Spleen (tissue), 7 donors: ENCODE results near the gene PEAK3.
A peak's percentile ranks its signal among the peaks of the same experiment; 100 is the strongest.

Source experiments
- POLR2AphosphoS5 ChIP-seq, 3 donors: sonication (generic); formaldehyde crosslinking; IDR thresholded peaks; one replicate each; pipeline ENCODE4 v1.5.1; 2017; ENCODE audit warnings: antibody characterized with exemption in 3 of 3
- TF ChIP-seq, protein P1 (sequence below), 11 experiments: fragments of 200-600 bp in 7 of 11; fragments of 450-650 bp in 4 of 11; sonication (generic) in 4 of 11; IDR thresholded peaks in 8 of 11; conservative IDR thresholded peaks in 3 of 11; 1 replicate in 7 of 11; 2 replicates in 4 of 11; pipeline versions ENCODE4 v1.4.0 to v1.8.0; 2016 to 2021; ENCODE audit warnings: antibody characterized with exemption in 11 of 11, inconsistent platforms in 4 of 11, mild to moderate bottlenecking in 1 of 11
- donor health status: DM: no; HTN: no; CAD: no; lungs with moderate emphysema.
- donor health status: DM: no; HTN: no; CAD: no.
- donor health status: DM: no; HTN: no; CAD: no.

DNA sequence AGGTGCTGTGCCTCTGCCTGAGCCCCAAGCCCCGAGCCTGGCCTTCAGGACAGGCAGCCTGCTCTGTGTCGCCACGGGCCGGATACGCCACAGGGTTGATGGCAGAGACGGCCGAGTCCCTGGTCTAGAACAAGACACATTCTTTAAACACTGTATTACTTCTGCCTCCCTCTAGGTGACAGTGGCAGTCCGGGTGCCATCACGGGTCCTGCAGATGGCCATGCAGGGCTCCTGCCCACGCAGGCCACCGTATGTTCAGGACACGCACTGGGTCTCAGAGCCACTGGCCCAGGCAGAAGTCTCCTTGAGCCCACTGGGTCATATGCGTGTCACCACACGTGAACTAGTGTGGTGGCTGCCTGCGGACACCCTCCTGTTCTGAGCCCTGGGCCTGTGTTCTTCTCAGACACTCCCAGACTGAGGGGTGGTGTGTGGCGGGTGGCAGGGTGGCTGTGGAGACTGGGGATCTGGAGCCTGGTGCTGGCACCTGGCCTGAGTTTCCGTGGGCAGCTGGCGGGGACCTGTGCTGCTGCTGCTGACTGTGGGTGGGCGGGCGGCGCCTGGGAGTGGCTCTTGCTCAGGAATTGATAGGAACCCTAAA lies 50.3 kb downstream of the PEAK3 start:
- TF ChIP-seq POLR2AphosphoS5 (IDR thresholded peaks at IDR 0.05): peak; percentile 17 to 68 (median 30)
- TF ChIP-seq, protein P1, sequence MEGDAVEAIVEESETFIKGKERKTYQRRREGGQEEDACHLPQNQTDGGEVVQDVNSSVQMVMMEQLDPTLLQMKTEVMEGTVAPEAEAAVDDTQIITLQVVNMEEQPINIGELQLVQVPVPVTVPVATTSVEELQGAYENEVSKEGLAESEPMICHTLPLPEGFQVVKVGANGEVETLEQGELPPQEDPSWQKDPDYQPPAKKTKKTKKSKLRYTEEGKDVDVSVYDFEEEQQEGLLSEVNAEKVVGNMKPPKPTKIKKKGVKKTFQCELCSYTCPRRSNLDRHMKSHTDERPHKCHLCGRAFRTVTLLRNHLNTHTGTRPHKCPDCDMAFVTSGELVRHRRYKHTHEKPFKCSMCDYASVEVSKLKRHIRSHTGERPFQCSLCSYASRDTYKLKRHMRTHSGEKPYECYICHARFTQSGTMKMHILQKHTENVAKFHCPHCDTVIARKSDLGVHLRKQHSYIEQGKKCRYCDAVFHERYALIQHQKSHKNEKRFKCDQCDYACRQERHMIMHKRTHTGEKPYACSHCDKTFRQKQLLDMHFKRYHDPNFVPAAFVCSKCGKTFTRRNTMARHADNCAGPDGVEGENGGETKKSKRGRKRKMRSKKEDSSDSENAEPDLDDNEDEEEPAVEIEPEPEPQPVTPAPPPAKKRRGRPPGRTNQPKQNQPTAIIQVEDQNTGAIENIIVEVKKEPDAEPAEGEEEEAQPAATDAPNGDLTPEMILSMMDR (IDR thresholded peaks at IDR 0.05 in 8 of 11, conservative IDR thresholded peaks at IDR 0.05 in 3 of 11): no peak
